ENCODE measurements around the gene GPRIN2.
"Not testable (repeated sequence)": the region's sequence is repeated elsewhere in the genome, so short reads cannot be mapped to it uniquely, and the experiment has no call there.

Gene GPRIN2

GRCh38 chr10:46520381-46520780 lies 36.1 kb downstream of the GPRIN2 start:
- Histone ChIP-seq H3K27ac (ENCODE audit: low read length) (no peak overlapping the region), H3K36me3 (ENCODE audit: insufficient read depth, low read depth, low read length) (no peaks in the 10 kb centered on the region), H3K9me3 (ENCODE audit: insufficient read depth, low read depth, low read length) (no peaks in the 10 kb centered on the region), H3K9ac (ENCODE audit: low read depth, low read length) (no peak overlapping the region), H3K4me1 (ENCODE audit: insufficient read depth, low read length) (no peaks in the 10 kb centered on the region), H3K4me3 (ENCODE audit: low read length) (no peak overlapping the region), H3K27me3 (ENCODE audit: insufficient read depth, low read length) (no peaks in the 10 kb centered on the region)

- no peaks in the 10 kb centered on the region for H3K27me3 ChIP-seq (ENCODE audit: insufficient read depth, low read length)
- H3K9ac ChIP-seq (ENCODE audit: low read depth, low read length): no peak overlapping the region
- H3K27ac ChIP-seq (ENCODE audit: low read length): no peak overlapping the region
- H3K36me3 ChIP-seq (ENCODE audit: insufficient read depth, low read depth, low read length): no peaks in the 10 kb centered on the region
- H3K4me1 ChIP-seq (ENCODE audit: insufficient read depth, low read length): no peaks in the 10 kb centered on the region
- no peaks in the 10 kb centered on the region for H3K9me3 ChIP-seq (ENCODE audit: insufficient read depth, low read depth, low read length)
- no peak overlapping the region for H3K4me3 ChIP-seq (ENCODE audit: low read length)
Observed at GRCh38 chr10:46518028-46518725, 38.3 kb downstream of the GPRIN2 start.

- Histone ChIP-seq H3K9ac (ENCODE audit: low read depth, low read length) (no peak overlapping the region), H3K27me3 (ENCODE audit: insufficient read depth, low read length) (no peaks in the 10 kb centered on the region), H3K4me1 (ENCODE audit: insufficient read depth, low read length) (no peaks in the 10 kb centered on the region), H3K4me3 (ENCODE audit: low read length) (no peak overlapping the region), H3K36me3 (ENCODE audit: insufficient read depth, low read depth, low read length) (no peaks in the 10 kb centered on the region), H3K9me3 (ENCODE audit: insufficient read depth, low read depth, low read length) (no peaks in the 10 kb centered on the region), H3K27ac (ENCODE audit: low read length) (no peak overlapping the region)
Observed at GRCh38 chr10:46517541-46517940, 38.9 kb downstream of the GPRIN2 start.

- H3K4me1 ChIP-seq (ENCODE audit: insufficient read depth, low read length): no peaks in the 10 kb centered on the region
- H3K27ac ChIP-seq (ENCODE audit: low read length): no peak overlapping the region
- no peak overlapping the region for H3K9ac ChIP-seq (ENCODE audit: low read depth, low read length)
- H3K9me3 ChIP-seq (ENCODE audit: insufficient read depth, low read depth, low read length): no peaks in the 10 kb centered on the region
- no peaks in the 10 kb centered on the region for H3K36me3 ChIP-seq (ENCODE audit: insufficient read depth, low read depth, low read length)
- no peak overlapping the region for H3K4me3 ChIP-seq (ENCODE audit: low read length)
- H3K27me3 ChIP-seq (ENCODE audit: insufficient read depth, low read length): no peaks in the 10 kb centered on the region
Observed at GRCh38 chr10:46516660-46517416, 39.6 kb downstream of the GPRIN2 start.

- H3K9ac ChIP-seq (ENCODE audit: low read depth, low read length): no peak overlapping the region
- no peaks in the 10 kb centered on the region for H3K9me3 ChIP-seq (ENCODE audit: insufficient read depth, low read depth, low read length)
- H3K4me3 ChIP-seq (ENCODE audit: low read length): no peak overlapping the region
- no peaks in the 10 kb centered on the region for H3K27me3 ChIP-seq (ENCODE audit: insufficient read depth, low read length)
- no peaks in the 10 kb centered on the region for H3K4me1 ChIP-seq (ENCODE audit: insufficient read depth, low read length)
- H3K36me3 ChIP-seq (ENCODE audit: insufficient read depth, low read depth, low read length): no peaks in the 10 kb centered on the region
- H3K27ac ChIP-seq (ENCODE audit: low read length): no peak overlapping the region
Observed at GRCh38 chr10:46515793-46516192, 40.7 kb downstream of the GPRIN2 start.

GRCh38 chr10:46515366-46515765 lies 41.1 kb downstream of the GPRIN2 start:
- H3K27ac ChIP-seq (ENCODE audit: low read length): no peak overlapping the region
- no peak overlapping the region for H3K4me3 ChIP-seq (ENCODE audit: low read length)
- H3K4me1 ChIP-seq (ENCODE audit: insufficient read depth, low read length): no peaks in the 10 kb centered on the region
- no peaks in the 10 kb centered on the region for H3K36me3 ChIP-seq (ENCODE audit: insufficient read depth, low read depth, low read length)
- H3K27me3 ChIP-seq (ENCODE audit: insufficient read depth, low read length): no peaks in the 10 kb centered on the region
- no peaks in the 10 kb centered on the region for H3K9me3 ChIP-seq (ENCODE audit: insufficient read depth, low read depth, low read length)
- H3K9ac ChIP-seq (ENCODE audit: low read depth, low read length): no peak overlapping the region

GRCh38 chr10:46514899-46515298 lies 41.6 kb downstream of the GPRIN2 start:
- no peak overlapping the region for H3K9ac ChIP-seq (ENCODE audit: low read depth, low read length)
- no peak overlapping the region for H3K27ac ChIP-seq (ENCODE audit: low read length)
- H3K4me1 ChIP-seq (ENCODE audit: insufficient read depth, low read length): no peaks in the 10 kb centered on the region
- no peaks in the 10 kb centered on the region for H3K9me3 ChIP-seq (ENCODE audit: insufficient read depth, low read depth, low read length)
- no peaks in the 10 kb centered on the region for H3K36me3 ChIP-seq (ENCODE audit: insufficient read depth, low read depth, low read length)
- no peak overlapping the region for H3K4me3 ChIP-seq (ENCODE audit: low read length)
- H3K27me3 ChIP-seq (ENCODE audit: insufficient read depth, low read length): no peaks in the 10 kb centered on the region

GRCh38 chr10:46514431-46514861 lies 42.0 kb downstream of the GPRIN2 start:
- Histone ChIP-seq H3K4me3 (ENCODE audit: low read length) (no peak overlapping the region), H3K27me3 (ENCODE audit: insufficient read depth, low read length) (no peaks in the 10 kb centered on the region), H3K4me1 (ENCODE audit: insufficient read depth, low read length) (no peaks in the 10 kb centered on the region), H3K27ac (ENCODE audit: low read length) (no peak overlapping the region), H3K36me3 (ENCODE audit: insufficient read depth, low read depth, low read length) (no peaks in the 10 kb centered on the region), H3K9ac (ENCODE audit: low read depth, low read length) (no peak overlapping the region), H3K9me3 (ENCODE audit: insufficient read depth, low read depth, low read length) (no peaks in the 10 kb centered on the region)

- H3K9ac ChIP-seq (ENCODE audit: low read depth, low read length); H3K27ac ChIP-seq (ENCODE audit: low read length); H3K4me1 ChIP-seq (ENCODE audit: insufficient read depth, low read length); H3K9me3 ChIP-seq (ENCODE audit: insufficient read depth, low read depth, low read length); H3K27me3 ChIP-seq (ENCODE audit: insufficient read depth, low read length); H3K4me3 ChIP-seq (ENCODE audit: low read length); H3K36me3 ChIP-seq (ENCODE audit: insufficient read depth, low read depth, low read length): not testable (repeated sequence)
Observed at GRCh38 chr10:46513333-46513732, 43.1 kb downstream of the GPRIN2 start.

- H3K9me3 ChIP-seq (ENCODE audit: insufficient read depth, low read depth, low read length); H3K27me3 ChIP-seq (ENCODE audit: insufficient read depth, low read length); H3K27ac ChIP-seq (ENCODE audit: low read length); H3K4me3 ChIP-seq (ENCODE audit: low read length); H3K4me1 ChIP-seq (ENCODE audit: insufficient read depth, low read length); H3K36me3 ChIP-seq (ENCODE audit: insufficient read depth, low read depth, low read length); H3K9ac ChIP-seq (ENCODE audit: low read depth, low read length): not testable (repeated sequence)
Observed at GRCh38 chr10:46512725-46513124, 43.7 kb downstream of the GPRIN2 start.

GRCh38 chr10:46512002-46512401 lies 44.5 kb downstream of the GPRIN2 start:
- H3K36me3 ChIP-seq (ENCODE audit: insufficient read depth, low read depth, low read length); H3K9ac ChIP-seq (ENCODE audit: low read depth, low read length); H3K9me3 ChIP-seq (ENCODE audit: insufficient read depth, low read depth, low read length); H3K4me1 ChIP-seq (ENCODE audit: insufficient read depth, low read length); H3K27ac ChIP-seq (ENCODE audit: low read length); H3K4me3 ChIP-seq (ENCODE audit: low read length); H3K27me3 ChIP-seq (ENCODE audit: insufficient read depth, low read length): not testable (repeated sequence)

Data from iPS-20b (cell line).